ENCODE data around the gene FAM200C. TPM values are rescaled to one million over a fixed set of nuclear protein-coding genes. Genes with fewer than 3 reads are reported as not detected.

The FAM200C gene
- total and polyA plus RNA-seq, 2 of the 8 experiments (the other 6 are each of a cell fraction or from before 2014, with no cell fraction given): 2.6 to 7.3 TPM

DNA sequence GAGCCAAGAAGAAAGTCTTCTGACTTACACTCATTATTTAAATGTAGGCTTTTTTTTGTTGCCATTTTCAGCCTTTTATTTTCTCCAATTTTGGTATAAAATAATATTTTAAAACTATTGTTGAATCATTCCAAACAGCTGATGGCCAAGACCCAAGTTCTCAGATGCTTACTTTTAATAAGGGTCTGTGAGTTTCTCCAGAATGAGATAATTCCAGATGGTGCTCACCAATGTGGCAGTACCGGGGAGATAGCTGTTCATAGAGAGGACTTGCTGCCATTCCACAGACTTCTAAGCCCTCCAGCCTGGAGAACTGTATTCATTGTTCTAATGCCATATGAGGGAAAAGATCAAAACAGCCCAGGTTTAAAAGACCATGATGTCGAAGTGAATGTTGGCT lies 24.2 kb downstream of the FAM200C start:
- Histone ChIP-seq H2BK20ac (ENCODE audit: low read length) (no peak overlapping the region), H3K4me2 (ENCODE audit: insufficient read depth in 1 of 2, low read depth in 2 of 2, low read length in 2 of 2) (no peak overlapping the region), H3K18ac (ENCODE audit: extremely low read depth, low read length) (no peak overlapping the region), H3K27ac (ENCODE audit: low read depth, low read length) (no peak overlapping the region), H3K4ac (replicated peaks; ENCODE audit: insufficient read length, low read depth, low read length) (no peak overlapping the region), H4K5ac (ENCODE audit: insufficient read length, low read depth, low read length) (no peak overlapping the region), H4K91ac (replicated peaks; ENCODE audit: insufficient read length, low read length) (no peak overlapping the region), H4K20me1 (replicated peaks in 1 of 2; ENCODE audit: control insufficient read depth in 1 of 2, insufficient read depth in 2 of 2, low read length in 2 of 2) (no peaks in the 10 kb centered on the region), H2BK120ac (replicated peaks; ENCODE audit: low read depth, low read length) (no peak overlapping the region), H2BK15ac (ENCODE audit: low read length) (no peak overlapping the region), H3K4me1 (replicated peaks in 1 of 4; ENCODE audit: control insufficient read depth in 3 of 4, insufficient read depth in 4 of 4, low read length in 3 of 4) (peaks cover 1 to 3% (median 2%) of the 10 kb centered on the region in 4 experiments; a peak in 4 of 7 replicates), H2BK12ac (ENCODE audit: low read depth, low read length) (no peak overlapping the region), H3K23me2 (ENCODE audit: low read depth, low read length) (no peaks in the 10 kb centered on the region), H3K9me3 (ENCODE audit: insufficient read depth in 2 of 2, low read depth in 1 of 2, low read length in 1 of 2) (no peaks in the 10 kb centered on the region), H2AFZ (ENCODE audit: low read length) (no peak overlapping the region), H3K4me3 (ENCODE audit: extremely low read depth in 1 of 4, insufficient read depth in 2 of 4, low read depth in 3 of 4, low read length in 4 of 4) (no peak overlapping the region), H3K27me3 (replicated peaks in 1 of 4; ENCODE audit: control insufficient read depth in 3 of 4, extremely low read depth in 1 of 4, insufficient read depth in 3 of 4, low read length in 3 of 4) (peaks cover 0 to 7% (median 7%) of the 10 kb centered on the region in 4 experiments; a peak in 6 of 7 replicates), H3K23ac (ENCODE audit: insufficient read length) (no peak overlapping the region), H3K79me1 (ENCODE audit: low read depth, low read length) (no peaks in the 10 kb centered on the region), H2BK5ac (ENCODE audit: low read depth, low read length) (no peak overlapping the region), H2AK5ac (ENCODE audit: low read depth, low read length) (no peak overlapping the region), H3K79me2 (ENCODE audit: control insufficient read depth in 1 of 2, insufficient read depth in 2 of 2, low read length in 2 of 2) (no peaks in the 10 kb centered on the region), H3K14ac (ENCODE audit: insufficient read length) (no peak overlapping the region), H3K56ac (replicated peaks; ENCODE audit: insufficient read length, low read depth, low read length) (no peak overlapping the region), H3K36me3 (ENCODE audit: control insufficient read depth in 2 of 4, insufficient read depth in 4 of 4, low read length in 3 of 4) (no peaks in the 10 kb centered on the region), H3K9ac (replicated peaks in 1 of 4; ENCODE audit: extremely low read depth in 1 of 4, low read depth in 3 of 4, low read length in 3 of 4) (no peak overlapping the region), H4K8ac (ENCODE audit: extremely low read depth, insufficient read depth, low read length) (no peak overlapping the region)
- no peak for DNase-seq (ENCODE audit: low read depth in 1 of 2, low spot score in 2 of 2)
- ChIA-PET CTCF (ENCODE audit: partially characterized antibody) (interaction anchor here (0.7 to 2.9 kb wide), 3 partner anchors 13 to 178 kb away, joined by 3 to 13 read pairs (median 3); no protein-coding TSS in a partner anchor), POLR2A (ENCODE audit: partially characterized antibody) (interaction anchor here (0.6 kb wide), 1 partner anchor 14 kb away, joined by 3 read pairs; no protein-coding TSS in a partner anchor)
- WGBS, 2 experiments (ENCODE audit: extremely low coverage in 1 of 2, insufficient coverage in 1 of 2, insufficient read length in 1 of 2, insufficient replicate concordance in 2 of 2, low coverage in 1 of 2, low lambda C conversion rate in 2 of 2, missing lambda C conversion rate in 1 of 2): 89% methylated on average over 2 of the region's 2 CpGs; no CpG with 5 or more reads in 1 of the 2 experiments
- no peak for FAIRE-seq
- TF ChIP-seq TEAD4 (IDR thresholded peaks at IDR 0.05; ENCODE audit: low read depth, low read length) (no peak), BRCA1 (IDR thresholded peaks at IDR 0.05; ENCODE audit: low read depth, low read length) (no peak), CTBP2 (IDR thresholded peaks at IDR 0.05; ENCODE audit: borderline replicate concordance, insufficient read depth, insufficient read length, low read length) (no peak), SIN3A (conservative IDR thresholded peaks at IDR 0.05 in 1 of 2, IDR thresholded peaks at IDR 0.05 in 1 of 2; ENCODE audit: low read depth in 1 of 2, low read length in 2 of 2) (no peak), YY1 (IDR thresholded peaks at IDR 0.05; ENCODE audit: low read depth, low read length) (no peak), POLR2A (IDR thresholded peaks at IDR 0.05; ENCODE audit: control extremely low read depth in 1 of 2, low read depth in 2 of 2, low read length in 2 of 2) (no peak)
- TF ChIP-seq, protein P1, sequence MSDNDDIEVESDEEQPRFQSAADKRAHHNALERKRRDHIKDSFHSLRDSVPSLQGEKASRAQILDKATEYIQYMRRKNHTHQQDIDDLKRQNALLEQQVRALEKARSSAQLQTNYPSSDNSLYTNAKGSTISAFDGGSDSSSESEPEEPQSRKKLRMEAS (IDR thresholded peaks at IDR 0.05): no peak
- TF ChIP-seq, protein P2, sequence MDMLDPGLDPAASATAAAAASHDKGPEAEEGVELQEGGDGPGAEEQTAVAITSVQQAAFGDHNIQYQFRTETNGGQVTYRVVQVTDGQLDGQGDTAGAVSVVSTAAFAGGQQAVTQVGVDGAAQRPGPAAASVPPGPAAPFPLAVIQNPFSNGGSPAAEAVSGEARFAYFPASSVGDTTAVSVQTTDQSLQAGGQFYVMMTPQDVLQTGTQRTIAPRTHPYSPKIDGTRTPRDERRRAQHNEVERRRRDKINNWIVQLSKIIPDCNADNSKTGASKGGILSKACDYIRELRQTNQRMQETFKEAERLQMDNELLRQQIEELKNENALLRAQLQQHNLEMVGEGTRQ (IDR thresholded peaks at IDR 0.05; ENCODE audit: low read length): no peak

Measured in H1 (cell line).